Activated CD4-positive, alpha-beta T cell treated with anti-CD3 and anti-CD28 coated beads, Interleukin-2, amount 10 ng/mL, durations not matched to agents 7 days and 5 days (primary cell): ENCODE results near the gene SLC23A3. TPM values are rescaled to one million over a fixed set of nuclear protein-coding genes. Genes with fewer than 3 reads are reported as not detected.

Source experiments
- CTCF ChIA-PET: fragments of 350-600 bp; sonication (Branson Sonifier 250); formaldehyde crosslinking; loops from one replicate; lab custom pipeline; 2021; ENCODE audit warnings: antibody characterized with exemption; lab: Charles Lee
- POLR2A ChIA-PET: fragments of 350-600 bp; sonication (Branson Sonifier 250); formaldehyde crosslinking; loops from one replicate; lab custom pipeline; 2021; ENCODE audit warnings: antibody characterized with exemption; lab: Charles Lee
- DNase-seq: peaks from one replicate; pipeline ENCODE4 v3.0.0-alpha.2; 2020
- H3K27ac Mint-ChIP-seq: one replicate; pipeline ENCODE4 v1.8.0; 2021; ENCODE audit warnings: mild to moderate bottlenecking, moderate library complexity, mixed read lengths
- H3K27me3 Mint-ChIP-seq: one replicate; pipeline ENCODE4 v1.8.0; 2021; ENCODE audit warnings: mixed read lengths
- H3K36me3 Mint-ChIP-seq: one replicate; pipeline ENCODE4 v1.8.0; 2021; ENCODE audit warnings: low read depth, mixed read lengths
- H3K4me1 Mint-ChIP-seq: one replicate; pipeline ENCODE4 v1.8.0; 2021; ENCODE audit warnings: mixed read lengths
- H3K4me3 Mint-ChIP-seq: one replicate; pipeline ENCODE4 v1.8.0; 2021; ENCODE audit warnings: mild to moderate bottlenecking, moderate library complexity, mixed read lengths
- H3K9me3 Mint-ChIP-seq: one replicate; pipeline ENCODE4 v1.8.0; 2021; ENCODE audit warnings: mixed read lengths
- total RNA-seq, 2 experiments: library from RNA; stranded (reverse); gene quantifications; one replicate each; pipeline ENCODE4 v1.2.3, GENCODE V29; 2021

The SLC23A3 gene
- total RNA-seq, 2 experiments from 2014 or later: 2.3 to 2.8 TPM

GRCh38 chr2:219179601-219180465, 10.0 kb upstream of the SLC23A3 start:
- POLR2A ChIA-PET: interaction anchor here (0.6 to 1.4 kb wide), 2 partner anchors 27 to 74 kb away, joined by 3 to 4 read pairs; partner anchors contain the start of genes TUBA4A and ZFAND2B
- H3K9me3 Mint-ChIP-seq: no peaks in the 10 kb centered on the region
- CTCF ChIA-PET: interaction anchor here (0.6 to 7.2 kb wide), 6 partner anchors 10 to 660 kb away, joined by 3 to 40 read pairs (median 3); partner anchors contain the start of gene NHEJ1
- DNase-seq: no peak
- peak overlapping the region; percentile 89 for H3K27ac Mint-ChIP-seq
- peaks cover 51% of the 10 kb centered on the region for H3K36me3 Mint-ChIP-seq
- peaks cover 69% of the 10 kb centered on the region for H3K4me1 Mint-ChIP-seq
- no peaks in the 10 kb centered on the region for H3K27me3 Mint-ChIP-seq
- peak overlapping the region; percentile 87 for H3K4me3 Mint-ChIP-seq

GRCh38 chr2:219178377-219179175, 8.7 kb upstream of the SLC23A3 start:
- peaks cover 54% of the 10 kb centered on the region for H3K36me3 Mint-ChIP-seq
- POLR2A ChIA-PET: no interaction called here
- no peaks in the 10 kb centered on the region for H3K27me3 Mint-ChIP-seq
- H3K9me3 Mint-ChIP-seq: no peaks in the 10 kb centered on the region
- H3K4me3 Mint-ChIP-seq: peak overlapping the region; percentile 87
- H3K27ac Mint-ChIP-seq: peak overlapping the region; percentile 89
- CTCF ChIA-PET: interaction anchor here (7.2 kb wide), 1 partner anchor 19 kb away, joined by 40 read pairs; no protein-coding TSS in a partner anchor
- DNase-seq: peak; percentile 44
- H3K4me1 Mint-ChIP-seq: peaks cover 78% of the 10 kb centered on the region

DNA sequence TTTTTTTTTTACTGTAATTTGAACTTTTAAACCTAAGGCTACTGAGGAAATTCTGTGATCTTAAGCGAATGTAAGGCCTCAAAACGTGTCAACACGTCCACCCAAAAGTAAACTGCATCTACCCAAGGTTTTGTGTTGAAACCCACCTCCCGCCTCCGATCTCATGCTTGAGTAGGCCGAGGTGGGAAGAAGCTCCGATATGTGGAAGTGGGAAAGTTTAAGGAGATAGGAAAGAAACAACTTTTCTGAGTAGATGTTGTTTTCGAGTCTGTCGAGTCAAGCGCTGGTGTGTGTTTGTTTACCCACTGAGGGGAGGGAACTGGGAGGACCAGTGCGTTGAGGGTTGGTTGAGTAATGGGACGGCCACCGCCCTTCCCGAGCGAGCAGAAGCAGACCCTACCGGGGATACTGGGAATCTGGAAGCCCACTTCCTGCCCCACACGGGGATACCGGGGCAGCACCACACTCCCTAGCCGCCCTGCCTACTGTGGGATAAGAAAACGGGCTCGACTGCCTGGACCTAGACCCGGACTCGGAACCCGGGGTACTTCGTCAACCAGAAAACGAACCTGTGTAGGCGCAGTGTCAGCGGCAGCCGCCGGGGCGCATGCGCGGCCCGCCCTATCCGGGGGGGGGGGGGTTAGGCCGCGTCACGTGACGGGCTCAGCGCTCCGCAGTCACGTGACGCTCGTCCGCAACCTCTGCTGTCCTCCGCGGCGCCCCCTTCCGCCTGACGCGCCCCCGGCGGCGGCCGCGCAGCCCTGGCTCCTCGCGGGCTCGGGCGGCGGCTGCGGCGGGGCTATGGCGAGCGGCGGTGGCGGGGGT, 7.9 kb upstream of the SLC23A3 start, which contains the start of gene RETREG2:
TSS of gene RETREG2 (plus strand) at position 724 of the 825 bp plus-strand sequence. CDS start at position 802, 78 bp downstream.
- peak within 1 kb of the TSS; percentile 87 for H3K4me3 Mint-ChIP-seq
- peaks cover 70% of the 10 kb centered on the region for H3K4me1 Mint-ChIP-seq
- no peaks in the 10 kb centered on the region for H3K27me3 Mint-ChIP-seq
- ChIA-PET POLR2A (no interaction called here), CTCF (interaction anchor here (1.5 to 5.0 kb wide), 4 partner anchors 31 to 118 kb away, joined by 4 to 26 read pairs (median 4); partner anchors contain the start of genes ABCB6, ANKZF1 and ATG9A)
- peaks cover 52% of the 10 kb centered on the region for H3K36me3 Mint-ChIP-seq
- H3K27ac Mint-ChIP-seq: peak within 1 kb of the TSS; percentile 98
- peak; percentile 81 for DNase-seq
- H3K9me3 Mint-ChIP-seq: no peaks in the 10 kb centered on the region

- peak within 1 kb of the TSS; percentile 87 for H3K4me3 Mint-ChIP-seq
- H3K36me3 Mint-ChIP-seq: peaks cover 55% of the 10 kb centered on the region
- POLR2A ChIA-PET: interaction anchor here (0.7 kb wide), 1 partner anchor 118 kb away, joined by 4 read pairs; no protein-coding TSS in a partner anchor
- H3K27ac Mint-ChIP-seq: peak within 1 kb of the TSS; percentile 98
- peak; percentile 88 for DNase-seq
- CTCF ChIA-PET: interaction anchor here (0.6 to 6.7 kb wide), 16 partner anchors 11 to 226 kb away, joined by 3 to 37 read pairs (median 5); partner anchors contain the start of genes ABCB6, ANKZF1, ATG9A and DNAJB2
- no peaks in the 10 kb centered on the region for H3K9me3 Mint-ChIP-seq
- no peaks in the 10 kb centered on the region for H3K27me3 Mint-ChIP-seq
- H3K4me1 Mint-ChIP-seq: peaks cover 62% of the 10 kb centered on the region
Measured at GRCh38 chr2:219176818-219177551, 7.2 kb upstream of the SLC23A3 start, which contains the start of gene CNPPD1. Gene CNPPD1 (minus strand): TSS chr2:219176925. CDS start chr2:219176828, 97 bp downstream.

DNA sequence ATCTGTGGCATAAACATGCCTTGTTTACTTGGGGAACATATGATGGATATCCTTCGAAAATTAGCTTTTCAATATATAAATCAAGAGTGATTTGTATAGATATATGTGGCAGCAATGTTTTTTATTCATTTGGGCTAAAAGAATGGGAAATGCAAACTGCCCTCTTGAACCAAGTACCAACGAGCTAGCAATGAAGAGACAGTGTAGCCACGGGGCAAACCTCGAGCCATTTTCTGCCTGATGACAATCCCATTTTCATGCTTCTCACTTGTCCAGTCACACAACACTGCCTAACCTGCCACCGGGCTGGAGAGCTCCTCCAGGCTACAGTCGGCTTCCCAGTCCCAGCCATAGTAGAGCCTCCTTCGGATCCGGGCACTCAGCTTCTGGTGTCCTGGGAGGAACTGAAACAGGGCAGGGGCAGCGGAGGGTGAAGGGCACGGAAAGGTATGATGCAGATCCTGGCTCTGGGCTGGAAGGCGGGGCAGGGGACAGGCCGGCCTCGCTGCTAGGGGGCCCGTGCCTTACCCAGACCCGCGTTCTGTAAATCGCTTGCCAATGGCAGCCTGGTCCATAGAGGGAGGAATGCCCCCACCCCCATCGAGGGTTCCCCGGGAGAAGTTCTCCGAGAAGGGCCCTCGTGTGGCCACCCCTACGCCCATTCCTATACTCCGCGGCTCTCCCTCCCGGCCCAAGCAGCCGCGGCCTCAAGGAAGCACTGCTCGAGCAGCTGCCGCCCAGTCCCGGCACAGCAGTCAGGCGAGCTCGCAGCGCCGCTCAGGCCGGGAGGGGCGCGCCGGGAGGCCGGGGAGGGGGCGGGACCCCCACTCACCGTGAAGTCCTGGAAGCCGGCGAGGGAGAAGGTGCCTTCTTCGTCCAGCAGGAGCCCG, 6.3 kb upstream of the SLC23A3 start:
- Mint-ChIP-seq H3K27ac (peak overlapping the region; percentile 88), H3K4me3 (peak overlapping the region; percentile 87), H3K27me3 (no peaks in the 10 kb centered on the region), H3K9me3 (no peaks in the 10 kb centered on the region), H3K4me1 (peaks cover 58% of the 10 kb centered on the region), H3K36me3 (peaks cover 52% of the 10 kb centered on the region)
- ChIA-PET CTCF (interaction anchor here (0.6 to 6.7 kb wide), 21 partner anchors 10 to 226 kb away, joined by 3 to 37 read pairs (median 4); partner anchors contain the start of genes ABCB6, ANKZF1, ATG9A and DNAJB2), POLR2A (interaction anchor here (0.6 to 0.7 kb wide), 2 partner anchors 36 to 119 kb away, joined by 3 to 4 read pairs; no protein-coding TSS in a partner anchor)
- peak; percentile 29 for DNase-seq

DNA sequence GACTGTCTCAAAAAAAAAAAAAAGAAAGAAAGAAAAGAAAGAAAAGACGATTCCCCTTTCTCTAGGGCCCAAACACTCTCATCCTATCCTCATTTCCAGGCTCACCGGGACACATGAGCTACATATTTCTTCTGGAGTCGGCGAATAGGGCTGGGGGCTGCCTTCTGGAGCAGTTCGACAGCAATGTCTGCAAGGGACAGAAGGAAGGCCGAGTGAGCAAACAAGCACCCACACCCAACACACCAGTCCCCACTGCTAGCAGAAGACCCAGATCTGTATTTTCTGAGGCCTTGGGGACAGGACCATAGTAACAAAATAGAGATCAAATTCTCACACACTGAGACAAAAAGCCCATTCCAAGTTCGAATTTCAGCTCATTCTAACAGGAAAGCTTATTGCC, 5.7 kb upstream of the SLC23A3 start:
- DNase-seq: no peak
- Mint-ChIP-seq H3K27ac (peak overlapping the region; percentile 88), H3K36me3 (peaks cover 48% of the 10 kb centered on the region), H3K27me3 (no peaks in the 10 kb centered on the region), H3K4me3 (peak overlapping the region; percentile 87), H3K9me3 (no peaks in the 10 kb centered on the region), H3K4me1 (peaks cover 56% of the 10 kb centered on the region)
- CTCF ChIA-PET: interaction anchor here (0.6 to 6.7 kb wide), 14 partner anchors 15 to 145 kb away, joined by 3 to 37 read pairs (median 5); partner anchors contain the start of genes ABCB6, DNAJB2 and NHEJ1
- POLR2A ChIA-PET: interaction anchor here (0.6 kb wide), 1 partner anchor 36 kb away, joined by 3 read pairs; no protein-coding TSS in a partner anchor

GRCh38 chr2:219174801-219175200, 5.0 kb upstream of the SLC23A3 start:
- ChIA-PET CTCF (interaction anchor here (0.8 to 6.7 kb wide), 8 partner anchors 15 to 125 kb away, joined by 3 to 37 read pairs (median 4); partner anchors contain the start of gene NHEJ1), POLR2A (no interaction called here)
- peaks cover 43% of the 10 kb centered on the region for H3K36me3 Mint-ChIP-seq
- no peaks in the 10 kb centered on the region for H3K9me3 Mint-ChIP-seq
- DNase-seq: no peak
- peak overlapping the region; percentile 87 for H3K4me3 Mint-ChIP-seq
- peak overlapping the region; percentile 26 for H3K27ac Mint-ChIP-seq
- no peaks in the 10 kb centered on the region for H3K27me3 Mint-ChIP-seq
- peaks cover 49% of the 10 kb centered on the region for H3K4me1 Mint-ChIP-seq

- peaks cover 40% of the 10 kb centered on the region for H3K36me3 Mint-ChIP-seq
- H3K4me1 Mint-ChIP-seq: peaks cover 43% of the 10 kb centered on the region
- POLR2A ChIA-PET: no interaction called here
- CTCF ChIA-PET: interaction anchor here (1.3 to 6.7 kb wide), 5 partner anchors 14 to 121 kb away, joined by 3 to 37 read pairs (median 6); partner anchors contain the start of gene NHEJ1
- H3K4me3 Mint-ChIP-seq: peak overlapping the region; percentile 87
- H3K9me3 Mint-ChIP-seq: no peaks in the 10 kb centered on the region
- DNase-seq: no peak
- H3K27me3 Mint-ChIP-seq: no peaks in the 10 kb centered on the region
- H3K27ac Mint-ChIP-seq: peak overlapping the region; percentile 31
Measured at GRCh38 chr2:219174146-219174545, 4.3 kb upstream of the SLC23A3 start.

DNA sequence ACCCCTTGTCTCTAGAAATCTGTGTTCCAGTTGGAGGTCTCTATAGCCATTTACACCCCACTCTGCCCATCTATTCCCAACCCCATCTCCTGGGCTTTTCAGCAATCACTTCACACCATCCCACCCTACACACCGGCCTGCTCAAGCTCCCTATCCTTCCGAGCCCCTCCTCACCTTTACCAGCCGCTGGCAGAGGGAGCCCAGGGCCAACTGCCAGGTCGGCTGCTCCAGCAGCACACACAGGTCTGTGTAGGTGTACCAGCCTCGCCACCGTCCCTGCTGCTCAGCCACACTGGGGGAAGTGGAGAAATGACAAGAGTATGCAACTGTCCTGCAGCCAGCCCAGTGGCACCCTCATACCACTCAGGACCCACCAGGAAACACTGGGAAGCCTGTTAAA, 3.3 kb upstream of the SLC23A3 start:
- Mint-ChIP-seq H3K27me3 (no peaks in the 10 kb centered on the region), H3K9me3 (no peaks in the 10 kb centered on the region), H3K4me1 (peaks cover 39% of the 10 kb centered on the region), H3K27ac (peak overlapping the region; percentile 25), H3K36me3 (peaks cover 39% of the 10 kb centered on the region), H3K4me3 (no peak overlapping the region)
- ChIA-PET CTCF (interaction anchor here (1.9 to 6.7 kb wide), 5 partner anchors 9 to 122 kb away, joined by 6 to 37 read pairs (median 15); partner anchors contain the start of gene NHEJ1), POLR2A (no interaction called here)
- DNase-seq: no peak
